GM19328 (cell line): ENCODE results near the gene NDUFV1.
"Not testable (repeated sequence)": the region's sequence is repeated elsewhere in the genome, so short reads cannot be mapped to it uniquely, and the experiment has no call there.

Experiments used
- ATAC-seq: cut with Tn5 transposase; IDR thresholded peaks from one replicate; pipeline ENCODE4 v1.9.1; 2021; ENCODE audit warnings: mild to moderate bottlenecking, moderate library complexity; ENCODE audit not compliant: unreplicated experiment

Gene NDUFV1

DNA sequence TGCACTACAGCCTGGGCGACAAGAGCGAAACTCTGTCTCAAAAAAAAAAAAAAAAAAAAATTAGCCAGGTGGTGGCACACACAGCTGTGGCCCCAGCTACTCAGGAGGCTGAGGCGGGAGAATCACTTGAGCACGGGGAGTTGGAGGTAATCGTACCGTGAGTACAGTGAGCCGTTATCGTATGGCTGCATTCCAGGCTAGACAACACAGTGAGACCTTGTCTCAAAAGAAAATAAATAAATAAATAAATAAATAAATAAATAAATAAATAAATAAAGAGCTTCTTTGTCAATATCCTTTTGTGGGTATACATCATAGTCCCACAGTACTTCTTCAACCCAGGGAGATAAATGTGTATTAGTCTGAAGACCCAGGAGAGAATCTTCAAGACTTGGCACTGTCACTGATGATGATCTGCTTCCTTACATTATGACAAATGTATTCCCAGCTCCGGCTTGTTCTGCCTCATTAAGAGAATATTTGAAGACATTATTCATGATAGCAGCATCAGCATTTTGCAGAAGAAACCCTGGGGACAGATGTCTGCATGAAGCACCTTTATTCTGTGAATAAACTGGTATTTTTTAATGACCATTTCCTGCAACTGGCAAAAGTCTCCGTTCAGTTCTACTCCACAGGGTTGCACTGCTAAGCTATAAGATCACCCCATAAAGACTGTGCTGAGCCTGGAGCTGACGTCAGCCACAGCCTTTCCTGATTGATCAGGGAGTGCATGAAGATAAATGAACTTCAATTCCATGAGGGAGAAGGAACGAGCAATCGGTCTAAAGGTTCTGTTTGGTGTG, 45.4 kb downstream of the NDUFV1 start:
- ATAC-seq = no peak

DNA sequence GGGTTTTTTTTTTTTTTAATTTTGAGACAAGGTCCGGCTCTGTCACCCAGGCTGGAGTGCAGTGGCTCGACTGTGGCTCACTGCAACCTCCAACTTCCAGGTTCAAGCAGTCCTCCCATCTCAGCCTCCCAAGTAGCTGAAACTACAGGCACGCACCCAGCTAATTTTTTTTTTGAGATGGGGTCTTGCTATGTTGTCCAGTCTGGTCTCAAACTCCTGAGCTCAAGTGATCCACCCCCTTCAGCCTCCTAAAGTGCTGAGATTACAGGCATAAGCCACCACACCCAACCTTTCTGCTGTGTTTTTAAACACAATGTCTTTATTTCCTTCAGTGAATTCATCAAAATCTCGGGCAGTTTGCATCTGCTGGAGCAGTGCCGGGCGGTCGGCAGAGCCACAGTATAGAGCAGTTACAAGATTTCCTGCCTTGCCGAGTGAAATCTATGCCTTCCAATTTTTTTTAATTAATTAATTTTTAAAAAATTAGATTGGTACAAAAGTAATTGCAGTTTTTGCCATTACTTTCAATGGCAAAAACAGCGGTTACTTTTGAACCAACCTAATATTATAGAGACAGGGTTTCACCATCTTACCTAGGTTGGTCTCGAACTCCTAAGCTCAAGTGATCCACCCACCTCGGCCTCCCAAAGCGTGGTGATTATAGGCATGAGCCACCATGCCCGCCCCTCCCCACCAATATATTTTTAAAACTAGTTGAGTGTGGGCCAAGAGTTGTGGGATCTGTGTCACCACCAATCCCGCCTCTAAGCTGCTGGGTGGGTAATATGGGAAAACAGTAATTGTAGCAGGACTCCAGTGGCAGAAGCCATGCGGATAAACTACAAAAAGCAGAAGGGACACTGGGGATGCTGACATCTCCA, 46.5 kb downstream of the NDUFV1 start:
- no peak for ATAC-seq

DNA sequence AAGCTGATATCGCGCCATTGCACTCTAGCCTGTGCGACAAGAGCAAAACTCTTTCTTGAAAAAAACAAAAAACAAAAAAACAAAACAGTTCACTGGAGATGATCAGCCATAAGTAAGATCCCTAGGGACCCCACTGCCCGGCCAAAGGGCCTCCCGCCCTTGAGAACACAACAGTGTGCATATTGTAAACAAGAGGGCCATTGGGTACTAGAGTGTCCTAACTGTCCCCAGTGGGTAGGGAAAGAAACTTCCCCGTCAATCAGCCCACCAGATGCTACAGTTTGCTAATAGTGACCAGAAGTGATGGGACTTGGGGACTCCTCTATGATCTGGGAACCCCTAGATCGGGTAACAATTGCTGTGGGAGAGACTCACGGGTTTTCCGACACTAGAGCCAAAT, 47.5 kb downstream of the NDUFV1 start:
- ATAC-seq = no peak

DNA sequence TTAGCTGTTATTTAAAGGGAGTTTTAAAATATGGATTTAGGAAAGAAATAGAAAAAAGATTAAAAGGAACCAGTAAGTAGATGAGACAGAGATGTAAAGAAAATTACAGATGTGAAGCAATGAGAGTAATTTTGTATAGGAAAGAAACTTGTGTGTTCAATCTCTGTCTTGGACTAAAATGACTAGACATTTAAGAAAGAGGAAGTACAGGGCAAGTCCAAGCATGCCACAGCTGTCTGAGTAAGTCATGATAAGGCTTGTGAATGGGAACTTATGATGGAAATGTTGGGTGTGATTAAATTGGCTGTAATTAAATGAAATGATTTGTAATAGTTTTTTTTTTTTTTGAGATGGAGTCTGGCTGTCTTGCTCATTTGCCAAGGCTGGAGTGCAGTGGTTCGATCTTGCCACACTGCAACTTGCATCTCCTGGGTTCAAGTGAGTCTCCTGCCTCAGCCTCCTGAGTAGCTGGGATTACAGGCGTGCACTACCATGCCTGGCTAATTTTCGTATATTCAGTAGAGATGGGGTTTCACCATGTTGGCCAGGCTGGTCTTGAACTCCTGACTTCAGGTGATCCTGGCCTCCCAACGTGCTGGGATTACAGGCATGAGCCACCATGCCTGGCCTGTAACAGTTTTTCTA, 49.7 kb downstream of the NDUFV1 start:
- ATAC-seq = no peak

DNA sequence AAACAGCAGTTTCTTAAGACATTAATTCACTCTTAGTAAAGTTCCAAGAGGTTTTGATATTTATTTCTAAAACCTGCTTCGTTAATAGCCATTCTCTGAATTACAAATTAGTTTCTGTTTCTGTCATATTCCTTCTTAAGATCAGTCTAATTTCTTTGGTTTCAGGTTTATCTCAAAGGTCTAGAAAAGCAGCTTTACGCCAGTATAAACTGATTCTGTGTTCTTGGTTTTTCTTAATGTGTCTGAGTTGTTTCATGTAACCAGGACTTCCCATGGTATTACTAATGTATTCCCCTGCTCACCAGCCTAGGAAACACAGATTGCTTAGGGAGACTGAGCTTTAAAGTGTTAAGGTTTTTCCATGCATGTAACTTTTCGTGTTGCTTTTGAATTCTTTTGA, 50.6 kb downstream of the NDUFV1 start:
- no peak for ATAC-seq

DNA sequence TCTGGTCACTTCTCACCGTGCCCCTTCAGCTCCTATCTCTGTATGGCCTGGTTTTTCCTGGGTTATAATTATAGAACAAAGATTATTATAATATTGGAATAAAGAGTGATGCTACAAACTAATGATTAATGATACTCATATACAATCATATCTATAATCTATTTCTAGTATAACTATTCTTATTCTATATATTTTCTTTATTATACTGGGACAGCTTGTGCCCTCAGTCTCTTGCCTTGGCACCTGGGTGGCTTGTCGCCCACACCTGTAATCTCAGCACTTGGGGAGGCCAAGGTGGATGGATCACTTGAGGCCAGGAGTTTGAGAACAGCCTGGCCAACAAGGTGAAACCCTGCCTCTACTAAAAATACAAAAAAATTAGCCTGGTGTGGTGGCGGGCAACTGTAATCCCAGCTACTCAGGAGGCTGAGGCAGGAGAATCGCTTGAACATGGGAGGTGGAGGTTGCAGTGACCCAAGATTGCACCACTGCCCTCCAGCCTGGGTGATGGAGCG, 53.0 kb downstream of the NDUFV1 start:
- not testable (repeated sequence) for ATAC-seq

DNA sequence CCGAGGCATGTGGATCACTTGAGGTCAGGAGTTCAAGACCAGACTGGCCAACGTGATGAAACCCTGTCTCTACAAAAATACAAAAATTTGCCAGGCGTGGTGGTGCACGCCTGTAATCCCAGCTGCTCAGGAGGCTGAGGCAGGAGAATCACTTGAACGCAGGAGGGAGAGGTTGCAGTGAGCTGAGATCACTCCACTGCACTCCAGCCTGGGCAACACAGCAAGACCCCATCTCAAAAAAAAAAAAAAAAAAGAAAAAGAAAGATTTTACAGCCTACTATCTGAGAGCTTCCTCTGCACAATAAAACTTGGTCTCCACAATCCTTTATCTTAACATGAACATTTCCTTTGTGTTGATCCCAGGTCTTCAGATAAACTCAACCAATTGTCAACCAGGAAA, 54.0 kb downstream of the NDUFV1 start:
- ATAC-seq = not testable (repeated sequence)
